ENCODE measurements around the gene HLF. TPM values are rescaled to one million over a fixed set of nuclear protein-coding genes. Genes with fewer than 3 reads are reported as not detected.
A peak's percentile ranks its signal among the peaks of the same experiment; 100 is the strongest.

Gene HLF, protein sequence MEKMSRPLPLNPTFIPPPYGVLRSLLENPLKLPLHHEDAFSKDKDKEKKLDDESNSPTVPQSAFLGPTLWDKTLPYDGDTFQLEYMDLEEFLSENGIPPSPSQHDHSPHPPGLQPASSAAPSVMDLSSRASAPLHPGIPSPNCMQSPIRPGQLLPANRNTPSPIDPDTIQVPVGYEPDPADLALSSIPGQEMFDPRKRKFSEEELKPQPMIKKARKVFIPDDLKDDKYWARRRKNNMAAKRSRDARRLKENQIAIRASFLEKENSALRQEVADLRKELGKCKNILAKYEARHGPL
- total RNA-seq (2021): 3.2 and 5.1 TPM in 2 replicates
- Bru-seq, nascent RNA: percentile 54 among the genes with signal in this experiment
- percentile 51 among the genes with signal in this experiment for BruChase-seq, experiment 1, labeled RNA remaining after a 2-hour chase
- BruChase-seq, experiment 2, labeled RNA remaining after a 6-hour chase: percentile 49 among the genes with signal in this experiment
- long read RNA-seq, full-length matches to known transcripts: 3 of 4 reads
- long read RNA-seq, partial matches to known transcripts: 0 of 4 reads
- long read RNA-seq, other reads (novel, unspliced or antisense): 1 of 4 reads

DNA sequence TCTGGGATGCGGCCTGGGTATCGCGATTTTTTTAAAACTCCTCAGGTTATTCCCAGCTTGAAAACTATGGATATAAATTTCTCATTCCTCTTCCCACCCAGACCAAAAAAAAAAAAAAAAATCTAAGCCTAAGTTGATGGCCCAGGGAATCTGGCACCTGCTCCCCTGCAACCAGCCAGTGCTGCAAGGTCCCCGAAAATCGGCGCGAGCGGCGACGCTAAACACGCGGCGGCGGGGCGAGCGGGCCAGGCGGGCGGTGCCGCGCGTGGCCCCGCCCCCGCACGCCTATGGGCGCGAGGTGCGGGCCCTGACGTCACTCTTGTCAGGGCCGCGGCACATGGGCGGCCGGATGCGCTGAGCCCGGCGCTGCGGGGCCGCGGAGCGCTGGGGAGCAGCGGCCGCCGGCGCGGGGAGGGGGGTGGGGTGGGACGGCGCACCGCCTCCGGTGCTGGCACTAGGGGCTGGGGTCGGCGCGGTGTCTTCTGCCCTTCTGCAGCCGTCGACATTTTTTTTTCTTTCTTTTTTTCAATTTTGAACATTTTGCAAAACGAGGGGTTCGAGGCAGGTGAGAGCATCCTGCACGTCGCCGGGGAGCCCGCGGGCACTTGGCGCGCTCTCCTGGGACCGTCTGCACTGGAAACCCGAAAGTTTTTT is at the start of gene HLF:
Gene HLF (plus strand): TSS at position 316 of the 654 bp plus-strand sequence. CDS start 525 bp downstream, outside the sequence.
- CTCF ChIA-PET: no interaction called here
- Histone ChIP-seq H3K27me3 (replicated peaks; ENCODE audit: insufficient read depth, low read depth, low read length, poor library complexity) (no peaks in the 10 kb centered on the region), H3K36me3 (ENCODE audit: insufficient read depth, low read length, poor library complexity, severe bottlenecking) (no peaks in the 10 kb centered on the region), H3K4me3 (ENCODE audit: low read depth, low read length, poor library complexity, severe bottlenecking) (peak within 1 kb of the TSS; percentile 48), H3K4me1 (ENCODE audit: insufficient read depth, low read length, poor library complexity, severe bottlenecking) (peaks cover 9% of the 10 kb centered on the region), H3K27ac (ENCODE audit: low read depth, low read length, poor library complexity, severe bottlenecking) (no peak within 1 kb of the TSS), H3K9me3 (ENCODE audit: low read depth, low read length, poor library complexity, severe bottlenecking) (no peaks in the 10 kb centered on the region)
- no TSS peak for BruUV-seq (replicated peaks)
- peak; percentile 90 for DNase-seq (ENCODE audit: low spot score)
- POLR2A ChIA-PET (ENCODE audit: low non-redundant PET): no interaction called here
- intact Hi-C loops (cut with micrococcal nuclease; ENCODE audit: unreplicated experiment): loop anchor here (1.0 kb wide), 1 partner anchor 26 kb away; no protein-coding TSS in a partner anchor
- TF ChIP-seq, protein P1, sequence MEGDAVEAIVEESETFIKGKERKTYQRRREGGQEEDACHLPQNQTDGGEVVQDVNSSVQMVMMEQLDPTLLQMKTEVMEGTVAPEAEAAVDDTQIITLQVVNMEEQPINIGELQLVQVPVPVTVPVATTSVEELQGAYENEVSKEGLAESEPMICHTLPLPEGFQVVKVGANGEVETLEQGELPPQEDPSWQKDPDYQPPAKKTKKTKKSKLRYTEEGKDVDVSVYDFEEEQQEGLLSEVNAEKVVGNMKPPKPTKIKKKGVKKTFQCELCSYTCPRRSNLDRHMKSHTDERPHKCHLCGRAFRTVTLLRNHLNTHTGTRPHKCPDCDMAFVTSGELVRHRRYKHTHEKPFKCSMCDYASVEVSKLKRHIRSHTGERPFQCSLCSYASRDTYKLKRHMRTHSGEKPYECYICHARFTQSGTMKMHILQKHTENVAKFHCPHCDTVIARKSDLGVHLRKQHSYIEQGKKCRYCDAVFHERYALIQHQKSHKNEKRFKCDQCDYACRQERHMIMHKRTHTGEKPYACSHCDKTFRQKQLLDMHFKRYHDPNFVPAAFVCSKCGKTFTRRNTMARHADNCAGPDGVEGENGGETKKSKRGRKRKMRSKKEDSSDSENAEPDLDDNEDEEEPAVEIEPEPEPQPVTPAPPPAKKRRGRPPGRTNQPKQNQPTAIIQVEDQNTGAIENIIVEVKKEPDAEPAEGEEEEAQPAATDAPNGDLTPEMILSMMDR (conservative IDR thresholded peaks at IDR 0.05; ENCODE audit: low read depth, low read length): no peak
- no peak for TF ChIP-seq EZH2 (IDR thresholded peaks at IDR 0.05; ENCODE audit: borderline replicate concordance, low read depth, low read length, poor library complexity, severe bottlenecking)

DNA sequence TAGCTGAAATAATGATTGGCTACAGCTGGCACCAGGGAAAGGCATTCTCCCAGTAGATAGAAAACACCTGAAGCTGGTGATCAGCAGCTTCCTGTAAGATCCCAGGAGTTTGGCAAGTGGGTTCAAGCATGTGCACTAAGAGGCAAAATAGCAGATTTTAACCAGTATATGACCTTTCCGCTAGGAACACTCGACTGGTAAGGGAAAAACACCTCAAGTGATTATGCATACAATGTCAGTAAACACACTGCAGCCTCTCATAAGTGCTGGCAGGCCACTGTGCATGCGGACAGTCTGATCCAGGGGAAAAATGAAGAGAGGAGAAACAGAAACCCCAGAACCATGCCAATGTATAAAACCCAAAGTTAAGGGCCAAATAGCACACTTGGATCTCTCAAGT is 49.0 kb upstream of the HLF start:
- DNase-seq (ENCODE audit: low spot score): no peak
- Histone ChIP-seq H3K4me1 (ENCODE audit: insufficient read depth, low read length, poor library complexity, severe bottlenecking) (peaks cover 23% of the 10 kb centered on the region), H3K4me3 (ENCODE audit: low read depth, low read length, poor library complexity, severe bottlenecking) (no peak overlapping the region), H3K9me3 (ENCODE audit: low read depth, low read length, poor library complexity, severe bottlenecking) (no peaks in the 10 kb centered on the region), H3K27me3 (replicated peaks; ENCODE audit: insufficient read depth, low read depth, low read length, poor library complexity) (no peaks in the 10 kb centered on the region), H3K27ac (ENCODE audit: low read depth, low read length, poor library complexity, severe bottlenecking) (no peak overlapping the region), H3K36me3 (ENCODE audit: insufficient read depth, low read length, poor library complexity, severe bottlenecking) (no peaks in the 10 kb centered on the region)
- CTCF ChIA-PET: no interaction called here
- POLR2A ChIA-PET (ENCODE audit: low non-redundant PET): no interaction called here
- TF ChIP-seq EZH2 (IDR thresholded peaks at IDR 0.05; ENCODE audit: borderline replicate concordance, low read depth, low read length, poor library complexity, severe bottlenecking): no peak
- TF ChIP-seq, protein P1 (conservative IDR thresholded peaks at IDR 0.05; ENCODE audit: low read depth, low read length): no peak
- BruUV-seq (replicated peaks): no TSS peak
- intact Hi-C loops (cut with micrococcal nuclease; ENCODE audit: unreplicated experiment): no loop called here

DNA sequence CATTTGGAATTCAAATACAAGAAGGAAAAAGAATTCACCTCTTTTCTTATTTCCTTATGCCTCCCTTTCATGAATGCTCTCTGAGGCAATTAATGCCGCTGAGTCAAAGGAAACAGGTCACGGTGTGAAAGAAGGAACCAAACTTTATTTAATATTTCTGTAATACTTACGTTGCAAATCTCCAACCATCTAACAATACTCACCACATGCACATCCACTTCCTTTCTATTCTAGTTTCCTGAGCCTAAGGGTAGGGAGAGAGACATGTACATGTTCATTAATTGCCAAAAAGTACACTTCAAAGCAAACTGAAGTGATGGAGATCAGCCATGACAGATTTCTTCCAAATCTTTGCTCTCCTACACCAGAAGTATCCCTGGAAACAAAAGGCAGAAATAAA is 47.9 kb upstream of the HLF start:
- POLR2A ChIA-PET (ENCODE audit: low non-redundant PET): no interaction called here
- H3K4me1 ChIP-seq (ENCODE audit: insufficient read depth, low read length, poor library complexity, severe bottlenecking): peaks cover 13% of the 10 kb centered on the region
- H3K9me3 ChIP-seq (ENCODE audit: low read depth, low read length, poor library complexity, severe bottlenecking): no peaks in the 10 kb centered on the region
- H3K27ac ChIP-seq (ENCODE audit: low read depth, low read length, poor library complexity, severe bottlenecking): no peak overlapping the region
- DNase-seq (ENCODE audit: low spot score): no peak
- no peak for TF ChIP-seq EZH2 (IDR thresholded peaks at IDR 0.05; ENCODE audit: borderline replicate concordance, low read depth, low read length, poor library complexity, severe bottlenecking)
- TF ChIP-seq, protein P1 (conservative IDR thresholded peaks at IDR 0.05; ENCODE audit: low read depth, low read length): no peak
- H3K36me3 ChIP-seq (ENCODE audit: insufficient read depth, low read length, poor library complexity, severe bottlenecking): no peaks in the 10 kb centered on the region
- BruUV-seq (replicated peaks): no TSS peak
- no peak overlapping the region for H3K4me3 ChIP-seq (ENCODE audit: low read depth, low read length, poor library complexity, severe bottlenecking)
- intact Hi-C loops (cut with micrococcal nuclease; ENCODE audit: unreplicated experiment): no loop called here
- CTCF ChIA-PET: no interaction called here
- H3K27me3 ChIP-seq (replicated peaks; ENCODE audit: insufficient read depth, low read depth, low read length, poor library complexity): no peaks in the 10 kb centered on the region

Measured in A673 (cell line).